ENCODE data around the gene DAB2IP.

The DAB2IP gene

DNA sequence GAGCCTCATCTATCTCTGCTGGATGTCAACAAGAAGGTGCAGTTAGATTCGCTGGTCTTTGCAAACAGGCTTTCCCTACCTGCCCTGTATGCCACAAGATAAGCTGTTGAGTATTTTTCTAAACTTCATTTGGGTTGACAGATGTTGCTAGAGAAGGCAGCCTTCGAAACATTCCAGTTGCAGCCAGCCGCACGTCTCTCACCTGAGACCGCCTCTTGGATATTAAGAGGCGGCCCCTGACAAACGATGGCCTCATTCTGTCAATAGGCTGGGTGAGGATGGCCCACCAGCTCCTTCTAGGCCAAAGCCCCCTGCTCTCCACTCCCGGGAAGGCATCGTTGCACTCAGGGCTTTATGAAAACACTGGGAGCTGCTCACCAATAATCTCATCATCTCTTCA is 181.6 kb downstream of the DAB2IP start:
- Histone ChIP-seq H3K79me1 (ENCODE audit: low read length) (no peaks in the 10 kb centered on the region), H3K4me3 (ENCODE audit: low read depth, low read length) (no peak overlapping the region), H3K79me2 (ENCODE audit: control insufficient read depth, insufficient read depth, low read length, poor library complexity) (no peaks in the 10 kb centered on the region), H3K4me1 (ENCODE audit: control insufficient read depth in 1 of 2, insufficient read depth in 2 of 2, low read length in 2 of 2) (no peaks in the 10 kb centered on the region), H2BK12ac (ENCODE audit: low read length) (no peak overlapping the region), H3K23ac (ENCODE audit: low read length) (no peak overlapping the region), H3K9me3 (ENCODE audit: insufficient read depth, low read depth, low read length) (no peaks in the 10 kb centered on the region), H3K4ac (ENCODE audit: low read depth, low read length) (no peak overlapping the region), H3K36me3 (ENCODE audit: control insufficient read depth in 1 of 2, insufficient read depth in 2 of 2, low read length in 2 of 2) (no peaks in the 10 kb centered on the region), H3K18ac (ENCODE audit: low read length) (no peak overlapping the region), H4K12ac (ENCODE audit: low read depth, low read length) (no peak overlapping the region), H2BK120ac (ENCODE audit: insufficient read depth, low read length, poor library complexity) (no peak overlapping the region), H2BK5ac (ENCODE audit: low read depth, low read length, poor library complexity) (no peak overlapping the region), H3K9ac (ENCODE audit: low read length) (no peak overlapping the region), H4K91ac (ENCODE audit: low read depth, low read length) (no peak overlapping the region), H3K4me2 (ENCODE audit: low read length) (no peak overlapping the region), H2AK5ac (ENCODE audit: low read length) (no peak overlapping the region), H4K8ac (ENCODE audit: low read depth, low read length) (no peak overlapping the region), H3K14ac (ENCODE audit: low read length) (no peak overlapping the region), H3K27ac (ENCODE audit: low read depth, low read length) (no peak overlapping the region), H3K27me3 (ENCODE audit: insufficient read depth, low read length) (no peaks in the 10 kb centered on the region), H2AFZ (ENCODE audit: insufficient read depth, low read length, poor library complexity) (no peak overlapping the region)
- no CpG with 5 or more reads among the region's 9 CpGs for WGBS (ENCODE audit: extremely low coverage, insufficient coverage, insufficient read length)
- no peak for DNase-seq

Data from trophoblast cell (in vitro differentiated cells and primary cell).